C4-2B (cell line): Measurements from ENCODE around the gene ABHD17C.

Experiments
- ZFX ChIP-seq: fragments of 450-650 bp; IDR thresholded peaks from 2 replicates; pipeline ENCODE4 v1.6.1; 2017
- TF ChIP-seq, protein P1 (sequence below): fragments of 450-650 bp; conservative IDR thresholded peaks from 2 replicates; pipeline ENCODE4 v1.5.1; 2017; ENCODE audit warnings: mild to moderate bottlenecking

DNA sequence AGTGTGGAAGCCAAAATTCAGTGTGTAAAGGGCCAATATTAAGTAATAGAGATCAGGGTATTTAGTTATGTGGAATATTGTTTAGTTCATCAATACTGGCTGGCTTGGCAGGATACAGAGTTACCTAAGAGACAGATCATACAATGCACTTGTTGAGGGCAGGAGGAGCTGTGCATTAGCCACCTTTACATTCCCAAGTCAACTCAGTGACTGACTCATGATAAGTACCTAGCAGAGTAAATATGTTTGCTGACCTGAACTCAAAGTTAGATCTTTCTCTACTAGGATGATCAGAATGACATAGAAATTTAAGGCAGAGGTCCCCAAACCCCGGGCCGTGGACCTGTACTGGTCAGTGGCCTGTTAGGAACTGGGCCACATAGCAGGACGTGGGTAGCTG, 3.5 kb upstream of the ABHD17C start:
- TF ChIP-seq, protein P1, sequence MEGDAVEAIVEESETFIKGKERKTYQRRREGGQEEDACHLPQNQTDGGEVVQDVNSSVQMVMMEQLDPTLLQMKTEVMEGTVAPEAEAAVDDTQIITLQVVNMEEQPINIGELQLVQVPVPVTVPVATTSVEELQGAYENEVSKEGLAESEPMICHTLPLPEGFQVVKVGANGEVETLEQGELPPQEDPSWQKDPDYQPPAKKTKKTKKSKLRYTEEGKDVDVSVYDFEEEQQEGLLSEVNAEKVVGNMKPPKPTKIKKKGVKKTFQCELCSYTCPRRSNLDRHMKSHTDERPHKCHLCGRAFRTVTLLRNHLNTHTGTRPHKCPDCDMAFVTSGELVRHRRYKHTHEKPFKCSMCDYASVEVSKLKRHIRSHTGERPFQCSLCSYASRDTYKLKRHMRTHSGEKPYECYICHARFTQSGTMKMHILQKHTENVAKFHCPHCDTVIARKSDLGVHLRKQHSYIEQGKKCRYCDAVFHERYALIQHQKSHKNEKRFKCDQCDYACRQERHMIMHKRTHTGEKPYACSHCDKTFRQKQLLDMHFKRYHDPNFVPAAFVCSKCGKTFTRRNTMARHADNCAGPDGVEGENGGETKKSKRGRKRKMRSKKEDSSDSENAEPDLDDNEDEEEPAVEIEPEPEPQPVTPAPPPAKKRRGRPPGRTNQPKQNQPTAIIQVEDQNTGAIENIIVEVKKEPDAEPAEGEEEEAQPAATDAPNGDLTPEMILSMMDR = no peak
- TF ChIP-seq ZFX = no peak
